GOT3 (cell line): Measurements from ENCODE around the gene CPVL.

ENCODE experiments used
- DNase-seq: peaks from one replicate; lab custom pipeline; 2025; ENCODE audit warnings: mixed read lengths; lab: John Stamatoyannopoulos, UW

The CPVL gene

GRCh38 chr7:29090836-29091601 lies 55.3 kb downstream of the CPVL start:
- DNase-seq, result no peak

GRCh38 chr7:29090151-29090805 lies 56.1 kb downstream of the CPVL start:
- no peak for DNase-seq

GRCh38 chr7:29087840-29088170 lies 58.5 kb downstream of the CPVL start:
- DNase-seq, result no peak

- DNase-seq, result no peak
Measured at GRCh38 chr7:29086545-29086944, 59.8 kb downstream of the CPVL start.

- no peak for DNase-seq
Measured at GRCh38 chr7:29084832-29085231, 61.5 kb downstream of the CPVL start.

- no peak for DNase-seq
Measured at GRCh38 chr7:29080803-29081202, 65.5 kb downstream of the CPVL start.

GRCh38 chr7:29078311-29079260 lies 67.8 kb downstream of the CPVL start:
- DNase-seq, result no peak

- no peak for DNase-seq
Measured at GRCh38 chr7:29077854-29078253, 68.5 kb downstream of the CPVL start.

- no peak for DNase-seq
Measured at GRCh38 chr7:29077176-29077575, 69.2 kb downstream of the CPVL start.

- DNase-seq, result no peak
Measured at GRCh38 chr7:29076631-29077030, 69.7 kb downstream of the CPVL start.

GRCh38 chr7:29075606-29076005 lies 70.7 kb downstream of the CPVL start:
- no peak for DNase-seq

GRCh38 chr7:29071203-29071874 lies 75.0 kb downstream of the CPVL start:
- DNase-seq, result no peak

- DNase-seq, result no peak
Measured at GRCh38 chr7:29066641-29067040, 79.7 kb downstream of the CPVL start.

- no peak for DNase-seq
Measured at GRCh38 chr7:29065181-29065857, 81.0 kb downstream of the CPVL start.

GRCh38 chr7:29063872-29064271 lies 82.5 kb downstream of the CPVL start:
- DNase-seq, result no peak

GRCh38 chr7:29063236-29063635 lies 83.1 kb downstream of the CPVL start:
- no peak for DNase-seq

- no peak for DNase-seq
Measured at GRCh38 chr7:29053105-29053872, 93.0 kb downstream of the CPVL start.

- DNase-seq, result no peak
Measured at GRCh38 chr7:29046978-29047377, 99.4 kb downstream of the CPVL start.

- DNase-seq, result no peak
Measured at GRCh38 chr7:29045258-29046086, 100.9 kb downstream of the CPVL start.

GRCh38 chr7:29044554-29044953 lies 101.8 kb downstream of the CPVL start:
- no peak for DNase-seq
